ENCODE data around the gene TTLL6.

Gene TTLL6

GRCh38 chr17:48752399-48753288, 64.4 kb downstream of the TTLL6 start:
- DNase-seq (ENCODE audit: low read depth): no peak
- H3K4me3 ChIP-seq (replicated peaks; ENCODE audit: low read depth, low read length): no peak overlapping the region
- TF ChIP-seq CTCF (IDR thresholded peaks at IDR 0.05; ENCODE audit: low read length, missing control alignments): no peak

GRCh38 chr17:48751733-48752398, 65.2 kb downstream of the TTLL6 start:
- TF ChIP-seq CTCF (IDR thresholded peaks at IDR 0.05; ENCODE audit: low read length, missing control alignments): no peak

GRCh38 chr17:48751172-48751571, 65.9 kb downstream of the TTLL6 start:
- no peak for TF ChIP-seq CTCF (IDR thresholded peaks at IDR 0.05; ENCODE audit: low read length, missing control alignments)
- no peak overlapping the region for H3K4me3 ChIP-seq (replicated peaks; ENCODE audit: low read depth, low read length)
- no peak for DNase-seq (ENCODE audit: low read depth)

More at GRCh38 chr17:48751733-48752398, 65.2 kb downstream of the TTLL6 start:
- no peak for DNase-seq (ENCODE audit: low read depth)
- no peak overlapping the region for H3K4me3 ChIP-seq (replicated peaks; ENCODE audit: low read depth, low read length)

- no peak for TF ChIP-seq CTCF (IDR thresholded peaks at IDR 0.05; ENCODE audit: low read length, missing control alignments)
- no peak for DNase-seq (ENCODE audit: low read depth)
- no peak overlapping the region for H3K4me3 ChIP-seq (replicated peaks; ENCODE audit: low read depth, low read length)
Measured at GRCh38 chr17:48749621-48750553, 67.1 kb downstream of the TTLL6 start.

- H3K4me3 ChIP-seq (replicated peaks; ENCODE audit: low read depth, low read length): no peak overlapping the region
- TF ChIP-seq CTCF (IDR thresholded peaks at IDR 0.05; ENCODE audit: low read length, missing control alignments): no peak
- no peak for DNase-seq (ENCODE audit: low read depth)
Measured at GRCh38 chr17:48748718-48749566, 68.1 kb downstream of the TTLL6 start.
